GM21529 (cell line): ENCODE data around the gene KLF16.

ENCODE experiments used
- ATAC-seq: cut with Tn5 transposase; IDR thresholded peaks from one replicate; pipeline ENCODE4 v1.9.1; 2021; ENCODE audit not compliant: unreplicated experiment

KLF16 gene

GRCh38 chr19:1845125-1845515 lies 18.3 kb downstream of the KLF16 start:
- no peak for ATAC-seq

- no peak for ATAC-seq
These were observed 18.8 kb downstream of the KLF16 start for GRCh38 chr19:1844513-1845124.

- ATAC-seq = no peak
These were observed 19.6 kb downstream of the KLF16 start for GRCh38 chr19:1843646-1844394.

DNA sequence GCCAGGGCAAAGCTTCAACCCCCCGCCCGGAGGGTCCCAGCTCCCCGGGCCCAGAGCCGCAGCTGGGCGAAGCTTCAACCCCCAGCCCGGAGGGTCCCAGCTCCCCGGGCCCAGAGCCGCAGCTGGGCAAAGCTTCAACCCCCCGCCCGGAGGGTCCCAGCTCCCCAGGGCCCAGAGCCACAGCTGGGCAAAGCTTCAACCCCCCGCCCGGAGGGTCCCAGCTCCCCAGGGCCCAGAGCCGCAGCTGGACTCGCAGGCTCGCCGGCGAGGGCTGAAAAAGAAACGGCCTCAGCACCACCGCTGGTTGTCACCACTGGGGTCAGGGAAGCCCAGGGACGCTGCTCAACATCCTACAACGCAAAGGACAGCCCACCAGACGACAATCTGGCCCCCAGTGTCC lies 20.3 kb downstream of the KLF16 start:
- ATAC-seq = no peak

- no peak for ATAC-seq
These were observed 22.0 kb downstream of the KLF16 start for GRCh38 chr19:1841209-1841924.

DNA sequence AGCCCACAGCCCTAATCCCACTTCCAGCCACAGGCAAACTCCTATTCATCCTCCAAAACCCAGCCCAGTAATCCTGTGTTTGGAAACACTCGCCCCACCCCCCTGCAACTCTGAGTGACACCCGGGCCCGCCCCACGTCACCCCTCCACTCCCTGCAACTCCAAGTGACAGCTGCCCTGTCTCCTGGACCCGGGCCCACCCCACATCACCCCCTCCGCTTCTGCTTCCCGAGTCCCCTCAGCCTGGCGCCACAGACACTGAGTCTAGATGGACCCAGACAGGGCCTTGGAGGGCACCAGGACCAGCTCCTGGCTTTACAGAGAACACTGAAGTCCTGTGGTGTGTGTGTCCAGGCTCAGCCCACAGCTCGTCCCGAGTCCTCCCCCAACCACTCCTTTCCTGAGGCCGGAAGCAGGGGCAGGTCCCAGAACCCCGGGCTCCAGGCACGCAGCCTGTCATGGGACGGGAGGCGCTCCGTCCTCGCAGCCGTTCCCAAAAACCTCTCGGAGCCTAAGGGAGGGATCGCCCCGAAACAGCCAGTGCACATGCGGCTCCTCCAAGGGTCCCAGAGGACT lies 22.8 kb downstream of the KLF16 start:
- ATAC-seq = no peak

DNA sequence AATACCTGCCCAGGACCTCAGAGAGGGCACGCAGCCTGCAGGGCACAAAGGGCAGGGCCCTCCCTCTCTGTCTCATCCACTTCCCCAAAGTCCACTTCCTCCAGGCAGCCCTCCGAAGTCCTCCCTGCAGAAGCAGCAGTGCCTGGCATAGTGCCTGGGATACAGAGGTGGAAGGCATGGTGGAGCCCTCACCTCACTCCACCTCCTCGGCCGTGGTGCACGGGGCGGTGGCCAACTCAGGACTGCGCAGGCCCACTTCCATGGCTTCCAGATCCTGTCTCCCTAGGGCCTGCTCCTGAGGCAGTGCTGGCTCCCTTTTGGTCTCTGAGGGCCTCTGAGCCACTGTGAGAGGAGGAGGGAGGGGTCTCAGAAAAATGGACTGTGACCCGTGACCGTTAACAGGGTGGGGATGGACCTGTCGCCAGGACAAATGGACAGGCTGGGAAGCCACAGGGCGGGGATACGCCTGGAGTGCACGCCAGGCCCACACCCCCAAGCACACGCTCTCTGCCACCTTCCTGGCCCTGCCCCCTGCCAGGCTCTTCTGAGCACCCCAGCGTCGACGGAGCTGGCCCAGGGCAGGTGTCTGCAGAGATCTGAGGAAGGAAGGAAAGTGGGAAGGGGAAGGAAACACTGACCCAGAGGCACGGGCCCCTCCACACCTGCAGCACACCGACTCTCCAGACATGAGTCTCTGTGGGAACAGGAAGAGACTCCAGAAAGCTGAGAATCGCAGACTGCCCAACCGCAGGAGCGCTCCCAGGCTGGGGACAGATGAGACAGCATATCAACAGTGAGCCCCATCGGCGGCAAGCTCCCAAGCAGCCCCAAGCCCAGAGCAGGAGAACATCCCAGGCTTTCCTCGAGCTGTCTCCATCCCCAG lies 23.5 kb downstream of the KLF16 start:
- no peak for ATAC-seq

DNA sequence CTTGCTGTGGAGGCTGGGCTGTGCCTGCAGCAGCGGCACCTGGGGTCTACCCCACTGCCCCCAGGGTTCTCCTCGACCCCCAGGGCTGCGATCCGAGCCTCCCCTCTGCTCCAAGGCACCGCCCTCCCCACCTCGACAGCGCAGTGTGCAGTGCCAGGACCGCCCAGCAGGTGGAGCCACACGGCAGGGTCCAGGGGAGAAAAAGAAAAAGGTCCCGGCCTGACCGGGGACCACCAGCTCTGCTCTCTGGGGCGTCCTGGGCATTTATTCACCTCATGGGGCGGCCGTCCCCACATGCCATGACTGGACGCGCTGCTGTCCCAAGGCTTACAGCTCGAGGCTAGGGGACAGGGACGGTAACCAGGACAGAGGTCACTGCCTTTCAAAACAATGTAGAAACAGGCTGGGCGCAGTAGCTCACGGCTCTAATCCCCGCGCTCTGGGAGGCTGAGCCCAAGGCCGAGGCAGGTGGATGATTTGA lies 25.7 kb downstream of the KLF16 start:
- ATAC-seq = no peak

GRCh38 chr19:1837222-1837565 lies 26.2 kb downstream of the KLF16 start:
- no peak for ATAC-seq

- no peak for ATAC-seq
These were observed 26.7 kb downstream of the KLF16 start for GRCh38 chr19:1836458-1837221.

DNA sequence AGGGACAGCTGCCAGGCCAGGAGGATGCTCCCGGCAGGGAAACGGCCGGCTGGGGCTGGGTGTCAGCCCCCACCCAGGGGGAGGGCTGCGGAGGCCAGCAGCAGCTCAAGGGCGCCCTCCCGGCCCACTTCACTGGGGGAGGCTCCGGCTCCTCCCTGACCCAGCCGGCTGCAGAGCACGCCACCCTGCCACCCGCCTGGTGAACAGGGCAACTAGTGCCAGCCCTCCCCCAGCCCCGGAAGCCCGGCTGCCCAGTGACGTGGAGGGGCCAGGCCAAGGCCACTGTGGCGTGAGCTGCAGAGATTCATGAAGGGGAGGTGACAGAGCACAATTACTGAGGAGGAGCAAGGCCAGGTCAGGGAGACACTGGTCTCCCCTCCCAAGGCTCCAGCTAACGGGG lies 29.8 kb downstream of the KLF16 start:
- no peak for ATAC-seq

- no peak for ATAC-seq
These were observed 31.2 kb downstream of the KLF16 start for GRCh38 chr19:1832046-1832663.

GRCh38 chr19:1830978-1831377 lies 32.4 kb downstream of the KLF16 start:
- ATAC-seq = no peak

DNA sequence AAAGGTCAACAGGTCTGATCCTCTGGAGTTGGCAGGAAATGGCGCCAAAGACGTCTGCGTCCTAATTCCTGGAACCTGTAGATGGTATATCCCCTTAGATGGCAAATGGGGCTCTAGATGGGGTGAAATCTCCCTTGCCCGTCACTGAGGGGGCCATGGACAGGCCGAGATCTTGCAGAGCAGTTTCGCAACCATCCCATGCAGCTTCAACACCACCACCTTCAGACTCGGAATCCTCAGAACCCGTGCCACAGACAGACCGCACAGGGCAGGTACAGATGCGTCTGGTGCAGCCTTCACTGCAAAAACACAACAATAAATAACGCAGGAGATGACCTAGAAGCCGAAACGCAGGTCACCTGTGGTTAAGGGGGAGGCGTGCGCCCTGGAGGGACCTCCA lies 32.8 kb downstream of the KLF16 start:
- no peak for ATAC-seq

- no peak for ATAC-seq
These were observed 33.4 kb downstream of the KLF16 start for GRCh38 chr19:1829958-1830357.

- ATAC-seq = no peak
These were observed 34.8 kb downstream of the KLF16 start for GRCh38 chr19:1828279-1829238.

GRCh38 chr19:1827566-1828278 lies 35.7 kb downstream of the KLF16 start:
- no peak for ATAC-seq
